CD4-positive, alpha-beta memory T cell (primary cell): ENCODE results near the gene GEMIN8. TPM values are rescaled to one million over a fixed set of nuclear protein-coding genes. Genes with fewer than 3 reads are reported as not detected.

Experiments
- CTCF ChIA-PET: fragments of 350-600 bp; sonication (Branson Sonifier 250); formaldehyde crosslinking; loops from one replicate; lab custom pipeline; 2021; ENCODE audit warnings: inconsistent platforms; ENCODE audit not compliant: partially characterized antibody; lab: Charles Lee
- POLR2A ChIA-PET: fragments of 350-600 bp; sonication (Branson Sonifier 250); formaldehyde crosslinking; loops from one replicate; lab custom pipeline; 2021; ENCODE audit not compliant: partially characterized antibody; lab: Charles Lee
- DNase-seq, 5 donors: peaks; one replicate each; pipeline versions ENCODE4 v3.0.0 to v3.0.0-alpha.2; 2020 to 2022; ENCODE audit warnings: mixed read lengths in 1 of 5
- H3K27ac ChIP-seq: one replicate; pipeline ENCODE4 v1.7.0; 2013; ENCODE audit warnings: low read depth, low read length
- H3K27me3 ChIP-seq: 2 replicates; pipeline ENCODE4 v1.7.0; 2013; ENCODE audit warnings: mild to moderate bottlenecking, low read length, moderate library complexity; ENCODE audit not compliant: insufficient read depth
- H3K36me3 ChIP-seq: 2 replicates; pipeline ENCODE4 v1.7.0; 2013; ENCODE audit warnings: mild to moderate bottlenecking, low read length, moderate library complexity; ENCODE audit not compliant: insufficient read depth
- H3K4me1 ChIP-seq: 2 replicates; pipeline ENCODE4 v1.7.0; 2013; ENCODE audit warnings: mild to moderate bottlenecking, low read length, moderate library complexity; ENCODE audit not compliant: insufficient read depth
- H3K4me3 ChIP-seq, 2 donors: one replicate each; pipeline ENCODE4 v1.7.0; 2013; ENCODE audit warnings: low read length in 2 of 2, mild to moderate bottlenecking in 1 of 2
- H3K9me3 ChIP-seq, 2 donors: one replicate each; pipeline ENCODE4 v1.7.0; 2013; ENCODE audit warnings: low read length in 2 of 2, control low read depth in 1 of 2; ENCODE audit not compliant: control insufficient read depth in 1 of 2
- H3K27ac Mint-ChIP-seq, 7 donors: one replicate each; pipeline ENCODE4 v1.8.0; 2020 to 2021; ENCODE audit warnings: mixed read lengths in 7 of 7, mild to moderate bottlenecking in 6 of 7, inconsistent platforms in 3 of 7, moderate library complexity in 3 of 7
- H3K27me3 Mint-ChIP-seq, 2 donors: one replicate each; pipeline ENCODE4 v1.8.0; 2020 to 2021; ENCODE audit warnings: mixed read lengths in 2 of 2
- H3K36me3 Mint-ChIP-seq, 2 donors: one replicate each; pipeline ENCODE4 v1.8.0; 2020 to 2021; ENCODE audit warnings: mixed read lengths in 2 of 2, inconsistent platforms in 1 of 2, mild to moderate bottlenecking in 1 of 2
- H3K4me1 Mint-ChIP-seq, 4 donors: one replicate each; pipeline ENCODE4 v1.8.0; 2020 to 2021; ENCODE audit warnings: mixed read lengths in 4 of 4, mild to moderate bottlenecking in 1 of 4
- H3K4me3 Mint-ChIP-seq, 8 donors: one replicate each; pipeline ENCODE4 v1.8.0; 2020 to 2021; ENCODE audit warnings: mixed read lengths in 8 of 8, mild to moderate bottlenecking in 7 of 8, moderate library complexity in 6 of 8, inconsistent platforms in 3 of 8
- H3K9me3 Mint-ChIP-seq, 8 donors: one replicate each; pipeline ENCODE4 v1.8.0; 2020 to 2021; ENCODE audit warnings: mixed read lengths in 8 of 8, mild to moderate bottlenecking in 5 of 8, inconsistent platforms in 3 of 8, moderate library complexity in 1 of 8
- intact Hi-C: fragments of 100-400 bp; cut with micrococcal nuclease; formaldehyde crosslinking; loops from one replicate; pipeline ENCODE4 v1.15.1; 2023
- polyA plus RNA-seq, 2 donors: library from polyadenylated mRNA; unstranded; fragments of 300-500 nt; fragmentation: Illumina TruSeq; gene quantifications; one replicate each; pipeline ENCODE4 v1.2.3, GENCODE V29; 2021
- total RNA-seq, 2 experiments: library from RNA; stranded (reverse); gene quantifications; one replicate each; pipeline ENCODE4 v1.2.3, GENCODE V29; 2021

The GEMIN8 gene
- total and polyA plus RNA-seq, 4 experiments from 2014 or later = 10.8 to 31.1 (median 19.6) TPM

GRCh38 chrX:13983734-13984133, 46.0 kb downstream of the GEMIN8 start:
- H3K27me3 ChIP-seq = no peaks in the 10 kb centered on the region
- H3K4me1 Mint-ChIP-seq = peaks cover 0 to 2% (median 0%) of the 10 kb centered on the region in 4 donors
- H3K4me1 ChIP-seq = no peaks in the 10 kb centered on the region
- H3K4me3 Mint-ChIP-seq = no peak overlapping the region
- H3K27me3 Mint-ChIP-seq = no peaks in the 10 kb centered on the region
- ChIA-PET POLR2A (no interaction called here), CTCF (no interaction called here)
- H3K9me3 ChIP-seq = no peaks in the 10 kb centered on the region
- H3K36me3 Mint-ChIP-seq = peaks cover 4 to 5% of the 10 kb centered on the region in 2 donors
- H3K27ac Mint-ChIP-seq = no peak overlapping the region
- no peak overlapping the region for H3K27ac ChIP-seq
- intact Hi-C loops = no loop called here
- no peaks in the 10 kb centered on the region for H3K36me3 ChIP-seq
- no peak overlapping the region for H3K4me3 ChIP-seq
- H3K9me3 Mint-ChIP-seq = peaks cover 0 to 10% (median 2%) of the 10 kb centered on the region in 8 donors
- DNase-seq = no peak

DNA sequence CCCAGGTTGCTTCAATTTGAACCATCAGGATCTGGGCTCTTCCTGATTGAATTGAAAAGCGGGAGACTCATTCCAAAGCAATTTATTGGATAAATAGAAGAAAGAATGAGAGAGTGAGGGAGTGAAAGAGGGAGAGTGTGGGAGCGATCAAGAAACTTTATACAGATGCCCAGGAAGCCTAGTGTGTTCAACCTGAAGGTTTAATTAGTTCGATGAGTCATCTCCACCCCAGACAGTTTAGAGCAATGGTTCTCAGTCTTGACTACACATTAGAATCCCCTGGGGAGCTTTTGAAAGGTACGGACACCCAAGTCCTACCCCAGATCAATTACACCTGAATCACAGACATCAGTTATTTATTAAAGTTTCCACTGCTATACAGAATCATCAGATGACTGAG, 61.5 kb downstream of the GEMIN8 start:
- Histone ChIP-seq H3K36me3 (no peaks in the 10 kb centered on the region), H3K9me3 (no peaks in the 10 kb centered on the region), H3K27me3 (no peaks in the 10 kb centered on the region), H3K27ac (no peak overlapping the region), H3K4me3 (no peak overlapping the region), H3K4me1 (no peaks in the 10 kb centered on the region)
- DNase-seq = no peak
- Mint-ChIP-seq H3K4me1 (no peaks in the 10 kb centered on the region), H3K27ac (no peak overlapping the region), H3K36me3 (no peaks in the 10 kb centered on the region), H3K9me3 (peaks cover 0 to 4% (median 0%) of the 10 kb centered on the region in 8 donors), H3K27me3 (peaks cover 0 to 1% of the 10 kb centered on the region in 2 donors), H3K4me3 (no peak overlapping the region)
- intact Hi-C loops = no loop called here
- ChIA-PET POLR2A (no interaction called here), CTCF (no interaction called here)

DNA sequence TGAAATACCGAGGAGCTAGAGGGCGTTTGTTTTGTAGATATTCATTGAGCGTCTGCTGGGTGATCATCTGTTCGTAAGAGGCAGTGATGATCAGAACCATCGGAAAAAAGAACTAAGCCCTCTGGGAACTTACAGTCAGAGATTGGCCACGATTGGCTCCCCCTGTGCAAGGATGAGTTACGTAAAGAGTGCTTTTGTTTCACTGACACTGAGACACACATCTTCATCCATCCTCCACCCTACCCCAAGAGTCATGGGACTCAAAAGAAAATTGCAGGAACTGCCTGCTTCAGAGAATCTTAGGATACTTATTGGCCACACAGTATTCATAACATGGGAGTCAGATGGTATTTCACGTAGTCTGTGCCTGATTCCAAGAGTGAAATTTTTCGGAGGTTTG, 62.1 kb downstream of the GEMIN8 start:
- Histone ChIP-seq H3K9me3 (no peaks in the 10 kb centered on the region), H3K36me3 (no peaks in the 10 kb centered on the region), H3K27me3 (no peaks in the 10 kb centered on the region), H3K4me3 (no peak overlapping the region), H3K27ac (no peak overlapping the region), H3K4me1 (no peaks in the 10 kb centered on the region)
- Mint-ChIP-seq H3K9me3 (peaks cover 0 to 4% (median 0%) of the 10 kb centered on the region in 8 donors), H3K36me3 (no peaks in the 10 kb centered on the region), H3K27ac (no peak overlapping the region), H3K4me3 (no peak overlapping the region), H3K4me1 (no peaks in the 10 kb centered on the region), H3K27me3 (peaks cover 0 to 1% of the 10 kb centered on the region in 2 donors)
- POLR2A ChIA-PET = no interaction called here
- intact Hi-C loops = no loop called here
- CTCF ChIA-PET = no interaction called here
- no peak for DNase-seq

GRCh38 chrX:13966793-13967125, 62.9 kb downstream of the GEMIN8 start:
- H3K9me3 ChIP-seq = no peaks in the 10 kb centered on the region
- no peak overlapping the region for H3K4me3 ChIP-seq
- Mint-ChIP-seq H3K4me1 (no peaks in the 10 kb centered on the region), H3K27me3 (peaks cover 0 to 1% of the 10 kb centered on the region in 2 donors), H3K4me3 (no peak overlapping the region), H3K36me3 (no peaks in the 10 kb centered on the region), H3K9me3 (peaks cover 0 to 2% (median 0%) of the 10 kb centered on the region in 8 donors), H3K27ac (no peak overlapping the region)
- no peaks in the 10 kb centered on the region for H3K27me3 ChIP-seq
- H3K36me3 ChIP-seq = no peaks in the 10 kb centered on the region
- ChIA-PET CTCF (no interaction called here), POLR2A (no interaction called here)
- no peak for DNase-seq
- H3K27ac ChIP-seq = no peak overlapping the region
- intact Hi-C loops = no loop called here
- H3K4me1 ChIP-seq = no peaks in the 10 kb centered on the region

- Mint-ChIP-seq H3K36me3 (no peaks in the 10 kb centered on the region), H3K27me3 (peaks cover 0 to 1% of the 10 kb centered on the region in 2 donors), H3K4me3 (no peak overlapping the region), H3K9me3 (no peaks in the 10 kb centered on the region), H3K4me1 (no peaks in the 10 kb centered on the region), H3K27ac (no peak overlapping the region)
- Histone ChIP-seq H3K4me1 (no peaks in the 10 kb centered on the region), H3K27me3 (no peaks in the 10 kb centered on the region), H3K9me3 (no peaks in the 10 kb centered on the region), H3K36me3 (no peaks in the 10 kb centered on the region), H3K27ac (no peak overlapping the region), H3K4me3 (no peak overlapping the region)
- intact Hi-C loops = no loop called here
- CTCF ChIA-PET = no interaction called here
- no peak for DNase-seq
- POLR2A ChIA-PET = no interaction called here
Measured at GRCh38 chrX:13966071-13966792, 63.5 kb downstream of the GEMIN8 start.

DNA sequence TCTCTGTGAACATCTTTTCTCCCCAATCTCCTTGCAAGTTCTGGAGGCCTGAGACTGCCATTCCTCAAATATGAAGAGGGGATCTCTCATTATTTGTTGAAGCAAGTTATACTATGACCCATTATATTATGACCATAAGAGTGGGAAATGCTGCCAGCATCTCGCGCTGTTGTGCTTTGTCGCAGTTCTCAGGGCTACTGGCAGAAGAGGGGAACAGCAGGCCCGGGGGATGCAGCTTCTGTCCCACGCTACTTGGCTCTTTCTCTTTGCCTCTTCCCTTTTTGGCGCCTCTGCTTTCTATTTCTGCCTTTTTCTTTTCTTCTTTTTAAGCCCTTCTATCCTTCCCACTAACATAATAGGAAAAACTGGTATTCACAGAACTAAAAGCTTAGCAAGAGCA, 64.2 kb downstream of the GEMIN8 start:
- peaks cover 0 to 1% of the 10 kb centered on the region in 2 donors for H3K27me3 Mint-ChIP-seq
- Histone ChIP-seq H3K4me3 (no peak overlapping the region), H3K9me3 (no peaks in the 10 kb centered on the region), H3K27me3 (no peaks in the 10 kb centered on the region), H3K4me1 (no peaks in the 10 kb centered on the region), H3K36me3 (no peaks in the 10 kb centered on the region), H3K27ac (no peak overlapping the region)
- ChIA-PET POLR2A (no interaction called here), CTCF (no interaction called here)
- H3K9me3 Mint-ChIP-seq = no peaks in the 10 kb centered on the region
- H3K36me3 Mint-ChIP-seq = no peaks in the 10 kb centered on the region
- no peak overlapping the region for H3K27ac Mint-ChIP-seq
- no peak for DNase-seq
- H3K4me1 Mint-ChIP-seq = no peaks in the 10 kb centered on the region
- H3K4me3 Mint-ChIP-seq = no peak overlapping the region
- intact Hi-C loops = no loop called here

DNA sequence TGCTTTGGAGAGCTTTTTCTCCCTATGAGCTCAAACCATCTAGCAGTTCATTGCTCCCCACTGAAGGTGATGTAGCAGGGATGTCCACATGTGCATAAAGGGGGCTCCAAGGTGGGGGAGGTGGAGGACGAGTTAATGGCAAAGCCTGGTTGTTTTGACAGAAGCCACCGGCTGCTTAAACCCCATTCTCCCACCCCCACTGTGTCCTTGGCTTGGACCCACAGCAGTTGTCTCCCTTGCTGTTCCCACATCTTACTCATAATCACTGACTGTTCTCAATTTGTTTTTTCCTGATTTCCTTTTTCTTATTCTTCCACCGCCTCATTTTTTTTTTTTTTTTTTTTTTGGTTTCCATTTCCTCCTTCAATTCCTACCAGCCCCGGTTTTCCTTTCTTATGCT, 72.7 kb downstream of the GEMIN8 start:
- Mint-ChIP-seq H3K4me3 (no peak overlapping the region), H3K4me1 (peaks cover 0 to 4% (median 1%) of the 10 kb centered on the region in 4 donors), H3K27ac (no peak overlapping the region), H3K36me3 (no peaks in the 10 kb centered on the region), H3K9me3 (peaks cover 0 to 3% (median 0%) of the 10 kb centered on the region in 8 donors), H3K27me3 (peaks cover 4 to 6% of the 10 kb centered on the region in 2 donors)
- DNase-seq = no peak
- Histone ChIP-seq H3K4me1 (no peaks in the 10 kb centered on the region), H3K27ac (no peak overlapping the region), H3K27me3 (no peaks in the 10 kb centered on the region), H3K9me3 (no peaks in the 10 kb centered on the region), H3K36me3 (no peaks in the 10 kb centered on the region), H3K4me3 (no peak overlapping the region)
- intact Hi-C loops = no loop called here
- CTCF ChIA-PET = no interaction called here
- POLR2A ChIA-PET = no interaction called here
